ENCODE results near the gene PFN3. TPM values are rescaled to one million over a fixed set of nuclear protein-coding genes. Genes with fewer than 3 reads are reported as not detected.

Gene PFN3
- total RNA-seq, 1 donor from 2014 or later, result not detected

- Mint-ChIP-seq H3K27me3 (ENCODE audit: low read depth) (peaks cover 24% of the 10 kb centered on the region), H3K4me3 (peak within 1 kb of the TSS; percentile 99), H3K36me3 (ENCODE audit: low read depth) (no peaks in the 10 kb centered on the region), H3K4me1 (peaks cover 29% of the 10 kb centered on the region), H3K9me3 (no peaks in the 10 kb centered on the region), H3K27ac (ENCODE audit: unreplicated experiment) (peak within 1 kb of the TSS; percentile 100)
- peak; percentile 83 for DNase-seq (ENCODE audit: low read depth, low spot score)
- TF ChIP-seq CTCF (conservative IDR thresholded peaks at IDR 0.05), result no peak
Measured at GRCh38 chr5:177351392-177352329, 48.8 kb downstream of the PFN3 start, which contains the start of gene LMAN2. LMAN2 (minus strand) TSS chr5:177351668; CDS start chr5:177351647, 21 bp downstream.

DNA sequence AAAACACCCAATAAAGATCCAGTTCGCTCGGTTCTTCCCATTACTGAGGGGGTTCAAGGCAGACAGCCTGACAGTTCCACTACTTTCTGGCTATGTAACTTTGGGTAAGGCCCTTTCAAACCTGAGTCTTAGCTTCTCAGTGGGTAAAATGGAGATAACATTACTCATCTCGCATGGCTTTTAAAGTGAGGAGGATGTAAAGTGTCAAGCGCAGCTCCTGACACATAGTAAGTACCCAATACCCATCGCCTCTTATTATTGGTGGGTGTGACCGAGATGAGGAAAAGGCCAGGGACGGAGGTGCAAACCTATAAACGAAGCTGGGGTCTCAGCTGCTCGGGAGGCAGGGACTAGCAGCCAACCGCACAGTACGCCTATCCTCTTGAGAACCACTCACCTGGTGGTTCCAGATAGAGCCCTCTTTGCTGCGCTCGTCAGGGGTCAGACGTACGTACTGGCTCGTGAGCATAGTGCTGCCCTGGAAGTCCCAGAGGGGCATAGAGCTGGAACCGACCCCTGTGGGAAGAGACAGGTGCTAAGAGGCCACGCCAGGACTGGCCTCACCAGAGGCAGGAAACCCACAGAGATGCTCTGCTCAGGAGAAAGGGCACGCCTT is 49.6 kb downstream of the PFN3 start:
- Mint-ChIP-seq H3K4me1 (peaks cover 29% of the 10 kb centered on the region), H3K27me3 (ENCODE audit: low read depth) (peaks cover 16% of the 10 kb centered on the region), H3K36me3 (ENCODE audit: low read depth) (no peaks in the 10 kb centered on the region), H3K4me3 (peak overlapping the region; percentile 99), H3K27ac (ENCODE audit: unreplicated experiment) (peak overlapping the region; percentile 100), H3K9me3 (no peaks in the 10 kb centered on the region)
- no peak for DNase-seq (ENCODE audit: low read depth, low spot score)
- TF ChIP-seq CTCF (conservative IDR thresholded peaks at IDR 0.05), result no peak

Other genes starting within 250 kb of the PFN3 start
- 32.0 and 33.0 TPM in 2 replicates for gene RAB24, start 96.9 kb downstream of the PFN3 start, total RNA-seq
- gene PRELID1, start 96.9 kb downstream of the PFN3 start, total RNA-seq, result 169 and 180 TPM in 2 replicates
- gene MXD3, start 88.8 kb downstream of the PFN3 start, total RNA-seq, result 36.9 and 40.3 TPM in 2 replicates
- gene LMAN2, start 49.0 kb downstream of the PFN3 start, total RNA-seq, result 73.0 and 80.5 TPM in 2 replicates
- gene RGS14, start 42.7 kb downstream of the PFN3 start, total RNA-seq, result 12.3 and 15.7 TPM in 2 replicates
- 0.16 TPM in 1 of 2 replicates, not detected in the other for gene SLC34A1, start 16.2 kb downstream of the PFN3 start, total RNA-seq
- gene F12, start 8.9 kb upstream of the PFN3 start, total RNA-seq, result 2.3 and 2.7 TPM in 2 replicates
- gene GRK6, start 26.0 kb upstream of the PFN3 start, total RNA-seq, result 47.4 and 54.9 TPM in 2 replicates
- 16.1 and 19.0 TPM in 2 replicates for gene PRR7, start 46.2 kb upstream of the PFN3 start, total RNA-seq
- gene DBN1, start 73.0 kb upstream of the PFN3 start, total RNA-seq, result 387 and 410 TPM in 2 replicates
- gene PDLIM7, start 96.9 kb upstream of the PFN3 start, total RNA-seq, result 129 and 147 TPM in 2 replicates
- gene DOK3, start 109.2 kb upstream of the PFN3 start, total RNA-seq, result 10.5 and 11.4 TPM in 2 replicates
- gene DDX41, start 116.3 kb upstream of the PFN3 start, total RNA-seq, result 125 and 130 TPM in 2 replicates
- 96.3 and 98.4 TPM in 2 replicates for gene FAM193B, start 153.9 kb upstream of the PFN3 start, total RNA-seq
- 108 and 113 TPM in 2 replicates for gene TMED9, start 191.5 kb upstream of the PFN3 start, total RNA-seq
- 30.0 and 30.1 TPM in 2 replicates for gene B4GALT7, start 199.5 kb upstream of the PFN3 start, total RNA-seq

All from neural crest cell (in vitro differentiated cells).